RWPE1 (cell line): ENCODE results near the gene DTNB.
"Not testable (repeated sequence)": the region's sequence is repeated elsewhere in the genome, so short reads cannot be mapped to it uniquely, and the experiment has no call there.

ENCODE experiments used
- CTCF ChIA-PET: fragments of 350-600 bp; sonication (Branson Sonifier 250); formaldehyde crosslinking; extraction: SDS; loops from one replicate; lab custom pipeline; 2021; lab: Yijun Ruan, JAX
- POLR2A ChIA-PET: fragments of 400-600 bp; formaldehyde crosslinking; extraction: SDS; loops from one replicate; lab custom pipeline; 2020; ENCODE audit warnings: antibody characterized with exemption; ENCODE audit not compliant: low non-redundant PET; lab: Yijun Ruan, JAX
- DNase-seq: peaks from one replicate; pipeline ENCODE4 v3.0.0; 2012; ENCODE audit warnings: low spot score
- H3K27ac ChIP-seq: fragments of 450-650 bp; 2 replicates; pipeline ENCODE4 v1.5.1; 2017
- TF ChIP-seq, protein P1 (sequence below): fragments of 450-650 bp; conservative IDR thresholded peaks from 2 replicates; pipeline ENCODE4 v1.5.1; 2017; ENCODE audit warnings: low read depth, mild to moderate bottlenecking

DTNB gene

DNA sequence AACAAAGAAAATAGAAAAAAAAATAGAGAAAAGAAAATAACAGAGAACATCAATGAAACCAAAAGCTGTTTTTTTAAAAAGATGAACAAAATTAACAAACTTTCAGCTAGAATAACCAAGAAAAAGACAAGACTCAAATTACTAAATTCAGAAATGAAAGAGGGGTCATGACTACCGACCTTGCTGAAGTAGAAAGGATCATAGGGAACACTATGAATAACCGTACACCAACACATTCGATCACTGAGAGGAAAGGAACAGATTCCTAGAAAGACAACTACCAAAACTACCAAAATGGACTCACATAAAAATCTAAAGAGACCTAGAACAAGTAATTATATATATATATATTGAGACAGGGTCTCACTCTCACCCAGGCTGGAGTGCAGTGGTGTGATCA, 37.4 kb upstream of the DTNB start:
- DNase-seq: no peak
- TF ChIP-seq, protein P1, sequence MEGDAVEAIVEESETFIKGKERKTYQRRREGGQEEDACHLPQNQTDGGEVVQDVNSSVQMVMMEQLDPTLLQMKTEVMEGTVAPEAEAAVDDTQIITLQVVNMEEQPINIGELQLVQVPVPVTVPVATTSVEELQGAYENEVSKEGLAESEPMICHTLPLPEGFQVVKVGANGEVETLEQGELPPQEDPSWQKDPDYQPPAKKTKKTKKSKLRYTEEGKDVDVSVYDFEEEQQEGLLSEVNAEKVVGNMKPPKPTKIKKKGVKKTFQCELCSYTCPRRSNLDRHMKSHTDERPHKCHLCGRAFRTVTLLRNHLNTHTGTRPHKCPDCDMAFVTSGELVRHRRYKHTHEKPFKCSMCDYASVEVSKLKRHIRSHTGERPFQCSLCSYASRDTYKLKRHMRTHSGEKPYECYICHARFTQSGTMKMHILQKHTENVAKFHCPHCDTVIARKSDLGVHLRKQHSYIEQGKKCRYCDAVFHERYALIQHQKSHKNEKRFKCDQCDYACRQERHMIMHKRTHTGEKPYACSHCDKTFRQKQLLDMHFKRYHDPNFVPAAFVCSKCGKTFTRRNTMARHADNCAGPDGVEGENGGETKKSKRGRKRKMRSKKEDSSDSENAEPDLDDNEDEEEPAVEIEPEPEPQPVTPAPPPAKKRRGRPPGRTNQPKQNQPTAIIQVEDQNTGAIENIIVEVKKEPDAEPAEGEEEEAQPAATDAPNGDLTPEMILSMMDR: no peak
- ChIA-PET CTCF (no interaction called here), POLR2A (no interaction called here)
- H3K27ac ChIP-seq: no peak overlapping the region

DNA sequence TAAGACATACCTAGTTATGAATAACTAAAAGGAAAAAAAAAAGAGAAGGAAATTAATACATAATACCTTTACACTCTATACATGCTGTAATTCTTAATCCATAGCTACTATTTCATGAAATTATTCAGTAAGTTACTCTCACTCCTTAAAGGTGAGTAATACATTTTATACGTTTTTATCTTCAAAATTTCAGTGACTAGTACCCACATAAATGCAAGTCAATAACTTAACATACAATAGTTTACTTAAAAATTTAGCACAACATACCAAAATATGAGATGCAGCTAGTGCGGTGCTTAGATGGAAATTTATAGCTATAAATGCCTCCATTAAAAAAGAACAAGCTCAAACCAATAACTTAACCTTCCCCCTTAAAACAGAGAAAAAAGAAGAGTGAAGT, 36.0 kb upstream of the DTNB start:
- ChIA-PET POLR2A (no interaction called here), CTCF (interaction anchor here (0.6 kb wide), 2 partner anchors 102 to 301 kb away, joined by 3 to 5 read pairs; no protein-coding TSS in a partner anchor)
- H3K27ac ChIP-seq: no peak overlapping the region
- TF ChIP-seq, protein P1: no peak
- no peak for DNase-seq

GRCh38 chr2:25707927-25708590, 34.7 kb upstream of the DTNB start:
- DNase-seq: no peak
- POLR2A ChIA-PET: no interaction called here
- no peak overlapping the region for H3K27ac ChIP-seq
- CTCF ChIA-PET: interaction anchor here (1.1 kb wide), 1 partner anchor 101 kb away, joined by 3 read pairs; no protein-coding TSS in a partner anchor
- TF ChIP-seq, protein P1: no peak

GRCh38 chr2:25705575-25705974, 32.2 kb upstream of the DTNB start:
- POLR2A ChIA-PET, DNase-seq, H3K27ac ChIP-seq, CTCF ChIA-PET: not testable (repeated sequence)

DNA sequence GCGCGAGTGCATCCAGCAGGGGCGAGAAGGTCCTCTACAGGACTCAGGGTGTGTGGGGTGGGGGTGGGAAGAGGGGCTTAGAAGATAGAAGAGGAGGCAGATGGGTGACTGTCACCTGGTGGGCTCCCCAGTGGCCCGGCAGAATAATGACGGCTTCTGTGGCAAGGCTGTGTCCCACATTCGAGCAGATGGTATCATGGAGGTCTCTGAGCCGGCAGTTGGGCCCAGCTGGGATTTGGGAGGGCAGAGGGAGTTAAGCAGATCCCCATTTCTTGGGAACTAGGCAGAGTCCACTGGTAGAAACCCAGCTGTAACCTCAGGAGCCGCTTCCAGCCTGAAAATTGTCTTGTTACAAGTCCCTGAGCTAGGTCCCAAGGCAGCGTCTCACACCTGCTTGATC, 28.4 kb upstream of the DTNB start:
- TF ChIP-seq, protein P1: no peak

GRCh38 chr2:25700221-25700660, 26.9 kb upstream of the DTNB start:
- CTCF ChIA-PET: interaction anchor here (0.6 to 3.6 kb wide), 23 partner anchors 9 to 1180 kb away, joined by 3 to 45 read pairs (median 5); partner anchors contain the start of gene DTNB
- TF ChIP-seq, protein P1: peak; percentile 93
- POLR2A ChIA-PET: no interaction called here
- no peak overlapping the region for H3K27ac ChIP-seq
- peak; percentile 77 for DNase-seq

More for the DNA sequence above, 28.4 kb upstream of the DTNB start:
- DNase-seq: no peak
- H3K27ac ChIP-seq: no peak overlapping the region
- ChIA-PET POLR2A (no interaction called here), CTCF (interaction anchor here (0.5 to 1.3 kb wide), 4 partner anchors 11 to 95 kb away, joined by 3 to 4 read pairs (median 3); no protein-coding TSS in a partner anchor)

DNA sequence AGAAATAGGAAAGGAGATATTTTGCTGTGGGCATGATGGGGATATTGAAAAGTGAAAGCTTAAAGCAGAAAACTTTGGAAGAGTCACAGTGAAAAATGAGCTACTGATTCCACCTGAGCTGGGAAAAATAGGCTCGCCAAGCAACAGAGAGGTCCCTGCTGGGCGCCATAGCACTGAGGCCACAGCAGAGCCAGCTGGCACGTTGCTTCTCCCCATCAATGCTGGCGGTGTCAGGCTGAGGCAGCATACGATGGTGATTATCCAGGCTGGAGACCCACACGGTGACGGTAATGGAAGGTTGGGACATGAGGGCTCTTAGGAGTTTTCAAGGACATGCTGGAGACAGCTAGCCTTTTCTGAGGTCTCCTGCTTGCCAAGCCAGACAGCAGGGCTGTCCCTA, 25.8 kb upstream of the DTNB start:
- CTCF ChIA-PET: interaction anchor here (0.7 to 3.6 kb wide), 9 partner anchors 13 to 503 kb away, joined by 3 to 45 read pairs (median 5); partner anchors contain the start of gene DTNB
- H3K27ac ChIP-seq: peak overlapping the region; percentile 42; the same call in 1 of the 2 replicates
- POLR2A ChIA-PET: no interaction called here
- TF ChIP-seq, protein P1: no peak
- DNase-seq: no peak
